Measurements from ENCODE around the gene HMOX1. TPM values are rescaled to one million over a fixed set of nuclear protein-coding genes. Genes with fewer than 3 reads are reported as not detected.

The HMOX1 gene
- total RNA-seq, 2 donors from 2014 or later, result 9.3 to 32.0 TPM

GRCh38 chr22:35335468-35335867, 45.4 kb upstream of the HMOX1 start:
- Histone ChIP-seq H3K27ac (peak overlapping the region in 3 of 4 donors; percentile 49 to 74 (median 69)), H3K27me3 (no peaks in the 10 kb centered on the region), H3K9me3 (no peaks in the 10 kb centered on the region), H3K36me3 (replicated peaks in 1 of 2; ENCODE audit: insufficient read depth in 1 of 2, low read depth in 2 of 2) (peaks cover 0 to 9% of the 10 kb centered on the region in 2 donors), H3K4me1 (peaks cover 33% of the 10 kb centered on the region), H3K4me3 (no peak overlapping the region)
- ATAC-seq (no peak), DNase-seq (no peak)
- intact Hi-C loops (cut with DNase I), result no loop called here
- WGBS, 2 donors, result 81 to 91% methylated on average over 4 to 6 of the region's 7 CpGs
- no peak for TF ChIP-seq POLR2A (IDR thresholded peaks at IDR 0.05)
- TF ChIP-seq, protein P1, sequence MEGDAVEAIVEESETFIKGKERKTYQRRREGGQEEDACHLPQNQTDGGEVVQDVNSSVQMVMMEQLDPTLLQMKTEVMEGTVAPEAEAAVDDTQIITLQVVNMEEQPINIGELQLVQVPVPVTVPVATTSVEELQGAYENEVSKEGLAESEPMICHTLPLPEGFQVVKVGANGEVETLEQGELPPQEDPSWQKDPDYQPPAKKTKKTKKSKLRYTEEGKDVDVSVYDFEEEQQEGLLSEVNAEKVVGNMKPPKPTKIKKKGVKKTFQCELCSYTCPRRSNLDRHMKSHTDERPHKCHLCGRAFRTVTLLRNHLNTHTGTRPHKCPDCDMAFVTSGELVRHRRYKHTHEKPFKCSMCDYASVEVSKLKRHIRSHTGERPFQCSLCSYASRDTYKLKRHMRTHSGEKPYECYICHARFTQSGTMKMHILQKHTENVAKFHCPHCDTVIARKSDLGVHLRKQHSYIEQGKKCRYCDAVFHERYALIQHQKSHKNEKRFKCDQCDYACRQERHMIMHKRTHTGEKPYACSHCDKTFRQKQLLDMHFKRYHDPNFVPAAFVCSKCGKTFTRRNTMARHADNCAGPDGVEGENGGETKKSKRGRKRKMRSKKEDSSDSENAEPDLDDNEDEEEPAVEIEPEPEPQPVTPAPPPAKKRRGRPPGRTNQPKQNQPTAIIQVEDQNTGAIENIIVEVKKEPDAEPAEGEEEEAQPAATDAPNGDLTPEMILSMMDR (IDR thresholded peaks at IDR 0.05), result no peak

- H3K9me3 ChIP-seq, result no peaks in the 10 kb centered on the region
- peaks cover 0 to 15% of the 10 kb centered on the region in 2 donors for H3K36me3 ChIP-seq (replicated peaks in 1 of 2; ENCODE audit: insufficient read depth in 1 of 2, low read depth in 2 of 2)
- DNase-seq, result peak; percentile 88 to 95 (median 88)
- H3K27ac ChIP-seq, result peak overlapping the region in 3 of 4 donors; percentile 49 to 74 (median 69)
- 52 to 59% methylated on average over 8 to 10 of the region's 12 CpGs for WGBS, 2 donors
- no peak overlapping the region for H3K4me3 ChIP-seq
- TF ChIP-seq, protein P1 (IDR thresholded peaks at IDR 0.05), result no peak
- peak in 1 of 3 donors; percentile 41 for TF ChIP-seq POLR2A (IDR thresholded peaks at IDR 0.05)
- intact Hi-C loops (cut with DNase I), result no loop called here
- no peaks in the 10 kb centered on the region for H3K27me3 ChIP-seq
- ATAC-seq, result peak; percentile 95
- H3K4me1 ChIP-seq, result peaks cover 33% of the 10 kb centered on the region
Measured at GRCh38 chr22:35335936-35336781, 44.7 kb upstream of the HMOX1 start.

DNA sequence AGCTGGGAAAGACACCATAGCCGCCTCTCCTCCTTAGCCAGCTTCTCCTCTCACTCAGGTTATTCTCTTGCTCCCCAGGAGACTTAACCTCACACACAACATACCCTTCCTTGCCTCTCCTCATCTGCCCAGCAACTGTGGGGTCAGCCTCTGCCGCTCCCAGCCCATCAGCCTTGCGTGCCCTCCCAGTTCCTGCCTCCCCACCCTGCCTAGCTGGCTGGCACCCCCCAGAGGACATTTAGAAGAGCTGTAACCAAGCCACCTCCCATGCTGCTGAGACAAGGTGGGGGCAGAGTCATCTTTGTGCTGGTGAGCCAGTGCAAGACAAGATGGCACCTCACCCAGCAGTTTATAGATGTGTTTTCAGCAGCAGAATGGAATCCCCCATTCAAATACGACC, 43.0 kb upstream of the HMOX1 start:
- ATAC-seq, result no peak
- peaks cover 0 to 16% of the 10 kb centered on the region in 2 donors for H3K36me3 ChIP-seq (replicated peaks in 1 of 2; ENCODE audit: insufficient read depth in 1 of 2, low read depth in 2 of 2)
- 96% methylated on average over 3 to 4 of the region's 4 CpGs for WGBS, 2 donors

DNA sequence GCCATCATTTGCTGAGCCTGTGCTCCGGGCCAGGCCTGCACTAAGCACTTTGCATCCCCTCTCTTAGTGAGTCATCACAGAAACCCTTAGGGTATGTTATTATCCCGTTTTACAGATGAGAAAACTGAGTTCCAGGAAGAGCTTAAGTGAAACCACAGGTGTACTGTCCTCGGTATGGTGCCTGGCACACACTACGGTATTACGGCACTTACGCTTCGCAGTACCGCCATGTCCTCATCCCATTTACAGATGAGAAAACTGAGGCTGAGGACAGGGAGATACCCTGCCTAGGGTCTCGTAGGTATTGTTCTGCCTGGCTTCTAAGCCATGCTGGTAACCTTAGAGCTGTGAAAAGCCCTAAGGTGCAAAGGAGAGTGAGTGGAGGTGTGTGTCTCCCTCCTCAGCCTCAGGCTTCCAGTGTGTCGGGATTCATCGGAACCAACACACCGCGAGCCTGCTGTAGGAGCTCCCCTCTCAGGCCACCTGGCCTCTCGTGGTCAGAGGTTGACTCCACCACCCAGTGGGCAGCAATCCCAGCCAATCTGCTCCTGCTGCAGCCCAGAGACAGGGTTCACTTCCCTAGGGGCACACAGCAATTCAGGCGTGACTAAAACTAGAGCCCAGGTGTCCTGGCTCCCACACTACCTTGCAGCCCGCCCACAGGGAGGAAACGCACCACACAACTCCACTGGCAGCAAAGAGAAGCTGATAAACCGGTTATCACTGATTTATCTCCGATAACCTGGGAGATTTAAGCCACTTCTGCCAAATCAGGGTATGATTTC, 39.6 kb upstream of the HMOX1 start:
- Histone ChIP-seq H3K27ac (no peak overlapping the region), H3K9me3 (no peaks in the 10 kb centered on the region), H3K4me3 (no peak overlapping the region), H3K4me1 (peaks cover 14% of the 10 kb centered on the region), H3K27me3 (no peaks in the 10 kb centered on the region), H3K36me3 (replicated peaks in 1 of 2; ENCODE audit: insufficient read depth in 1 of 2, low read depth in 2 of 2) (peaks cover 0 to 14% of the 10 kb centered on the region in 2 donors)
- intact Hi-C loops (cut with DNase I), result no loop called here
- ATAC-seq, result no peak
- TF ChIP-seq, protein P1 (IDR thresholded peaks at IDR 0.05), result no peak
- DNase-seq, result no peak
- 87 to 90% methylated on average over 18 to 19 of the region's 19 CpGs for WGBS, 2 donors

More for the DNA sequence above, 43.0 kb upstream of the HMOX1 start:
- no peak overlapping the region for H3K4me3 ChIP-seq
- no peak overlapping the region for H3K27ac ChIP-seq
- no peak for TF ChIP-seq POLR2A (IDR thresholded peaks at IDR 0.05)
- TF ChIP-seq, protein P1 (IDR thresholded peaks at IDR 0.05), result no peak
- no peaks in the 10 kb centered on the region for H3K27me3 ChIP-seq
- peaks cover 33% of the 10 kb centered on the region for H3K4me1 ChIP-seq
- DNase-seq, result no peak
- intact Hi-C loops (cut with DNase I), result no loop called here
- no peaks in the 10 kb centered on the region for H3K9me3 ChIP-seq
